ENCODE data around the gene PPARA. TPM values are rescaled to one million over a fixed set of nuclear protein-coding genes. Genes with fewer than 3 reads are reported as not detected.

The PPARA gene
- total and polyA plus RNA-seq, 2 of the 4 experiments (the other 2 are of a cell fraction), result 3.1 to 7.0 TPM

Other genes starting within 250 kb of the PPARA start
- gene WNT7B, start 173.4 kb upstream of the PPARA start, total RNA-seq (2012; rRNA removed), result under 0.01 TPM in 2 replicates
- gene WNT7B, start 173.4 kb upstream of the PPARA start, polyA plus RNA-seq (2012; rRNA removed), result 0.15 and 0.16 TPM in 2 replicates
- gene CDPF1, start 99.8 kb downstream of the PPARA start, total RNA-seq (2012; rRNA removed), result 8.9 and 11.5 TPM in 2 replicates
- 14.5 and 18.6 TPM in 2 replicates for gene CDPF1, start 99.8 kb downstream of the PPARA start, polyA plus RNA-seq (2012; rRNA removed)
- gene PKDREJ, start 112.8 kb downstream of the PPARA start, total RNA-seq (2012; rRNA removed), result not detected in 2 replicates
- gene PKDREJ, start 112.8 kb downstream of the PPARA start, polyA plus RNA-seq (2012; rRNA removed), result 0.02 TPM in 1 of 2 replicates, not detected in the other
- 52.3 and 74.2 TPM in 2 replicates for gene TTC38, start 117.5 kb downstream of the PPARA start, total RNA-seq (2012; rRNA removed)
- 43.0 and 43.6 TPM in 2 replicates for gene TTC38, start 117.5 kb downstream of the PPARA start, polyA plus RNA-seq (2012; rRNA removed)
- 5.8 and 5.9 TPM in 2 replicates for gene GTSE1, start 146.3 kb downstream of the PPARA start, total RNA-seq (2012; rRNA removed)
- 15.6 and 17.1 TPM in 2 replicates for gene GTSE1, start 146.3 kb downstream of the PPARA start, polyA plus RNA-seq (2012; rRNA removed)
- 19.0 and 21.7 TPM in 2 replicates for gene TRMU, start 185.2 kb downstream of the PPARA start, total RNA-seq (2012; rRNA removed)
- 32.7 and 36.4 TPM in 2 replicates for gene TRMU, start 185.2 kb downstream of the PPARA start, polyA plus RNA-seq (2012; rRNA removed)

All from IMR-90 (cell line).